IPS-NIHi11 (cell line): ENCODE measurements around the gene HLA-DRB5.
"Not testable (repeated sequence)": the region's sequence is repeated elsewhere in the genome, so short reads cannot be mapped to it uniquely, and the experiment has no call there.

Experiments
- DNase-seq: peaks from one replicate; pipeline ENCODE4 v3.0.0; 2012; ENCODE audit warnings: mixed read lengths, low spot score

HLA-DRB5 gene

GRCh38 chr6:32529697-32530430, at the start of gene HLA-DRB5:
Gene HLA-DRB5 (minus strand): TSS chr6:32530287. CDS start chr6:32530224, 63 bp downstream.
- DNase-seq: no peak

- no peak for DNase-seq
These were observed 48.9 kb upstream of the HLA-DRB5 start for GRCh38 chr6:32578962-32579361.

- not testable (repeated sequence) for DNase-seq
These were observed 47.4 kb upstream of the HLA-DRB5 start for GRCh38 chr6:32577493-32577892.

- DNase-seq: no peak
These were observed 46.2 kb upstream of the HLA-DRB5 start for GRCh38 chr6:32576250-32576649.

GRCh38 chr6:32570363-32570905, 40.3 kb upstream of the HLA-DRB5 start:
- DNase-seq: no peak

GRCh38 chr6:32568561-32568960, 38.5 kb upstream of the HLA-DRB5 start:
- no peak for DNase-seq

- DNase-seq: no peak
These were observed 36.9 kb upstream of the HLA-DRB5 start for GRCh38 chr6:32566957-32567356.

- no peak for DNase-seq
These were observed 35.4 kb upstream of the HLA-DRB5 start for GRCh38 chr6:32565511-32565910.

- DNase-seq: no peak
These were observed 32.9 kb upstream of the HLA-DRB5 start for GRCh38 chr6:32562940-32563339.

- no peak for DNase-seq
These were observed 29.7 kb upstream of the HLA-DRB5 start for GRCh38 chr6:32559747-32560146.

- no peak for DNase-seq
These were observed 28.5 kb upstream of the HLA-DRB5 start for GRCh38 chr6:32558426-32559057.

GRCh38 chr6:32554116-32554965, 24.3 kb upstream of the HLA-DRB5 start:
- no peak for DNase-seq

- DNase-seq: no peak
These were observed 23.1 kb upstream of the HLA-DRB5 start for GRCh38 chr6:32553037-32553742.

GRCh38 chr6:32551410-32551809, 21.3 kb upstream of the HLA-DRB5 start:
- DNase-seq: no peak

GRCh38 chr6:32539839-32540238, 9.8 kb upstream of the HLA-DRB5 start:
- no peak for DNase-seq

GRCh38 chr6:32530431-32530793, 325 bp upstream of the HLA-DRB5 start:
- not testable (repeated sequence) for DNase-seq

- no peak for DNase-seq
These were observed 7.6 kb downstream of the HLA-DRB5 start for GRCh38 chr6:32522302-32523047.

- DNase-seq: no peak
These were observed 10.2 kb downstream of the HLA-DRB5 start for GRCh38 chr6:32519910-32520258.

- DNase-seq: no peak
These were observed 10.8 kb downstream of the HLA-DRB5 start for GRCh38 chr6:32519118-32519909.

- no peak for DNase-seq
These were observed 12.2 kb downstream of the HLA-DRB5 start for GRCh38 chr6:32517654-32518445.
